ENCODE measurements around the gene CD96.

DNA sequence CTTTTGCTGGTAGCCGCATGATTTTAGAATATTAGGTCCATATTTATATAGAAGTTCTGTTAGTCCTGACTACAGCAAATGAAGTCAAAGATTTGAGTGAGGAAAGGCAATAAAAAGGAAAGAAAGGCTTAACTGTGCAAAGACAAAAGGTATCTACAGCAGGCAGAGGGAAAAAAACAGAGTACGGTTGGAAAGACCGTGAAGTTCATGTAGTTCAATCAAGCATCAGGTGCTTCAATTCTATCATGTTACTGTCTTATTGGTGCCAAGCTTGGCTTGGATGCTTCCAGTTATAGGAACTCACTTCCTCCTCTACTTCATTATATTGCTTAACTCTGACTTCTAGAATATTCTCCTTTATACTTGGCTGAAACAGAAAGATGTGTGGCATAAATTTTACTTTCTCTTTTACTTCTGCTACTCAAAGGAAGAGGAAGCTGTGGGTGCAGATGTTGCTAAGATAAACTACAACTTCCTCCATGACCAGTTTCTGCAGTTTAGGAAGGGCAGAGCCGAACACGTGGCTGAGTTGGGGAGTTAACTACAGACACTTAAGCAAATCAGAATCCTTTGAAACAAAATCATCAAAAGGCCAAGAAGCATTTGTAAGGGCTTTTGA, 125.7 kb downstream of the CD96 start:
- no peak for TF ChIP-seq EZH2phosphoT487 (IDR thresholded peaks at IDR 0.05; ENCODE audit: borderline replicate concordance, low read depth, low read length)
- TF ChIP-seq, protein P1, sequence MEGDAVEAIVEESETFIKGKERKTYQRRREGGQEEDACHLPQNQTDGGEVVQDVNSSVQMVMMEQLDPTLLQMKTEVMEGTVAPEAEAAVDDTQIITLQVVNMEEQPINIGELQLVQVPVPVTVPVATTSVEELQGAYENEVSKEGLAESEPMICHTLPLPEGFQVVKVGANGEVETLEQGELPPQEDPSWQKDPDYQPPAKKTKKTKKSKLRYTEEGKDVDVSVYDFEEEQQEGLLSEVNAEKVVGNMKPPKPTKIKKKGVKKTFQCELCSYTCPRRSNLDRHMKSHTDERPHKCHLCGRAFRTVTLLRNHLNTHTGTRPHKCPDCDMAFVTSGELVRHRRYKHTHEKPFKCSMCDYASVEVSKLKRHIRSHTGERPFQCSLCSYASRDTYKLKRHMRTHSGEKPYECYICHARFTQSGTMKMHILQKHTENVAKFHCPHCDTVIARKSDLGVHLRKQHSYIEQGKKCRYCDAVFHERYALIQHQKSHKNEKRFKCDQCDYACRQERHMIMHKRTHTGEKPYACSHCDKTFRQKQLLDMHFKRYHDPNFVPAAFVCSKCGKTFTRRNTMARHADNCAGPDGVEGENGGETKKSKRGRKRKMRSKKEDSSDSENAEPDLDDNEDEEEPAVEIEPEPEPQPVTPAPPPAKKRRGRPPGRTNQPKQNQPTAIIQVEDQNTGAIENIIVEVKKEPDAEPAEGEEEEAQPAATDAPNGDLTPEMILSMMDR (conservative IDR thresholded peaks at IDR 0.05; ENCODE audit: low read length): no peak

Measured in OCI-LY7 (cell line).